Erythroblast (primary cell): Measurements from ENCODE around the gene SMOC2.

Experiments
- GATA1 ChIP-seq: IDR thresholded peaks from 2 replicates; pipeline ENCODE4 v1.6.1; 2011; ENCODE audit warnings: low read depth, mild to moderate bottlenecking, control low read depth, low read length, moderate library complexity
- POLR2A ChIP-seq: IDR thresholded peaks from 2 replicates; pipeline ENCODE4 v1.6.1; 2011; ENCODE audit warnings: mild to moderate bottlenecking, low read length

DNA sequence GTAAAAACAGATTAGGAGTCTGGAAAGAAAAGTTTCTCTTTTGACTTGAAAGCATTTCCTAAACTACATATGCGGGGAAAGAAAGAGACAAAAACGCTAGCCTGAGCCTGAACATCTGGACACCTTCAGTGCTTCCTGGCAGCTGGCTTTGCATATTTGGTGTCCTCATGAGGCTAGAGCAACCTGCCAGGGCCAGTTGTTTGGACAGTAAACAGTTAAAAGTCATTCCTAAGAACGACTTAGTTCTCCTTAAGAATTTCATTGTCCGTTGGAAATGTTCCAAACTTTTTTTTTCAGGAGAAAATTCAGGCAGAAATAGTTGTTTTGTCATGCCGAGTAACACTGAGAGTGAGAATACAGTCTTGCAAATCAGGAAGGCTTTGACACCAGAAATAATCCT lies 199.8 kb downstream of the SMOC2 start:
- TF ChIP-seq POLR2A (no peak), GATA1 (no peak)
